NB4 (cell line): Measurements from ENCODE around the gene DDX60.

Source experiments
- MYC ChIP-seq: IDR thresholded peaks from 2 replicates; pipeline ENCODE4 v1.6.1; 2011; ENCODE audit warnings: low read depth, low read length
- POLR2A ChIP-seq: IDR thresholded peaks from 2 replicates; pipeline ENCODE4 v1.6.1; 2011; ENCODE audit warnings: mild to moderate bottlenecking; ENCODE audit not compliant: insufficient read length; ENCODE audit errors: extremely low read depth
- TF ChIP-seq, protein P1 (sequence below): IDR thresholded peaks from 2 replicates; pipeline ENCODE4 v1.6.1; 2011; ENCODE audit warnings: low read depth, low read length
- TF ChIP-seq, protein P2 (sequence below): IDR thresholded peaks from one replicate; pipeline ENCODE4 v1.5.1; 2012; ENCODE audit warnings: low read depth, low read length

DNA sequence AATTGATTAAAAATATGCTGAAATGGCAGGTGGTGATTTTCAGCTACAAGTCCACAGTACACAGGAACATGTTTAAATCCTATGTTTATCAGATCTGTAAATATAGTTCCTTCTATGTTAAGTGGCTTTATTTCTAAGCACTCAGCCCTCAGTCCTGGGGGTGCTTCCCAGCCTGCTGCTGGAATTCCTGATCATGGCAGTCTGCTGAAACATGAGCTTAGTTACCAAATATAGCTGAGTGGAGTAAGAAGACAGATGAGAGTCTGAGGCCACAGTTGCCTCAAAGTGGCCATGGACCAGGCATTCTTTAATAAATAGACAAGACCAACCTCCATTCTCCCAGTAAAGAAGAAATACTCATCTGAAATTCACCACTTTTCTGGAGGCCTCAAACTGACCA, 17.1 kb upstream of the DDX60 start:
- TF ChIP-seq, protein P1, sequence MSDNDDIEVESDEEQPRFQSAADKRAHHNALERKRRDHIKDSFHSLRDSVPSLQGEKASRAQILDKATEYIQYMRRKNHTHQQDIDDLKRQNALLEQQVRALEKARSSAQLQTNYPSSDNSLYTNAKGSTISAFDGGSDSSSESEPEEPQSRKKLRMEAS, result no peak
- TF ChIP-seq POLR2A, result no peak
- TF ChIP-seq, protein P2, sequence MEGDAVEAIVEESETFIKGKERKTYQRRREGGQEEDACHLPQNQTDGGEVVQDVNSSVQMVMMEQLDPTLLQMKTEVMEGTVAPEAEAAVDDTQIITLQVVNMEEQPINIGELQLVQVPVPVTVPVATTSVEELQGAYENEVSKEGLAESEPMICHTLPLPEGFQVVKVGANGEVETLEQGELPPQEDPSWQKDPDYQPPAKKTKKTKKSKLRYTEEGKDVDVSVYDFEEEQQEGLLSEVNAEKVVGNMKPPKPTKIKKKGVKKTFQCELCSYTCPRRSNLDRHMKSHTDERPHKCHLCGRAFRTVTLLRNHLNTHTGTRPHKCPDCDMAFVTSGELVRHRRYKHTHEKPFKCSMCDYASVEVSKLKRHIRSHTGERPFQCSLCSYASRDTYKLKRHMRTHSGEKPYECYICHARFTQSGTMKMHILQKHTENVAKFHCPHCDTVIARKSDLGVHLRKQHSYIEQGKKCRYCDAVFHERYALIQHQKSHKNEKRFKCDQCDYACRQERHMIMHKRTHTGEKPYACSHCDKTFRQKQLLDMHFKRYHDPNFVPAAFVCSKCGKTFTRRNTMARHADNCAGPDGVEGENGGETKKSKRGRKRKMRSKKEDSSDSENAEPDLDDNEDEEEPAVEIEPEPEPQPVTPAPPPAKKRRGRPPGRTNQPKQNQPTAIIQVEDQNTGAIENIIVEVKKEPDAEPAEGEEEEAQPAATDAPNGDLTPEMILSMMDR, result no peak
- no peak for TF ChIP-seq MYC
